Kidney capillary endothelial cell (primary cell): ENCODE measurements around the gene ACTN1.
"Not testable (repeated sequence)": the region's sequence is repeated elsewhere in the genome, so short reads cannot be mapped to it uniquely, and the experiment has no call there.

Experiments
- DNase-seq: peaks from one replicate; pipeline ENCODE4 v3.0.0-alpha.2; 2018; ENCODE audit warnings: low spot score

The ACTN1 gene

GRCh38 chr14:68986926-68987652 lies 8.0 kb upstream of the ACTN1 start:
- DNase-seq, result no peak

- DNase-seq, result no peak
Measured at GRCh38 chr14:68986225-68986624, 7.1 kb upstream of the ACTN1 start.

GRCh38 chr14:68984686-68985085 lies 5.6 kb upstream of the ACTN1 start:
- DNase-seq, result no peak

GRCh38 chr14:68983191-68983590 lies 4.1 kb upstream of the ACTN1 start:
- no peak for DNase-seq

GRCh38 chr14:68982581-68982980 lies 3.5 kb upstream of the ACTN1 start:
- no peak for DNase-seq

- peak; percentile 70 for DNase-seq
Measured at GRCh38 chr14:68981539-68981976, 2.5 kb upstream of the ACTN1 start.

- DNase-seq, result no peak
Measured at GRCh38 chr14:68981139-68981538, 2.0 kb upstream of the ACTN1 start.

- DNase-seq, result no peak
Measured at GRCh38 chr14:68979722-68980451, 785 bp upstream of the ACTN1 start.

GRCh38 chr14:68978172-68978911 lies 760 bp downstream of the ACTN1 start:
- no peak for DNase-seq

- DNase-seq, result peak; percentile 65
Measured at GRCh38 chr14:68977718-68978171, 1.4 kb downstream of the ACTN1 start.

GRCh38 chr14:68977180-68977717 lies 1.9 kb downstream of the ACTN1 start:
- peak; percentile 62 for DNase-seq

- no peak for DNase-seq
Measured at GRCh38 chr14:68976160-68977067, 2.7 kb downstream of the ACTN1 start.

GRCh38 chr14:68975667-68976066 lies 3.4 kb downstream of the ACTN1 start:
- no peak for DNase-seq

GRCh38 chr14:68974759-68975347 lies 4.2 kb downstream of the ACTN1 start:
- DNase-seq, result no peak

- DNase-seq, result no peak
Measured at GRCh38 chr14:68973639-68974038, 5.5 kb downstream of the ACTN1 start.

- not testable (repeated sequence) for DNase-seq
Measured at GRCh38 chr14:68973219-68973565, 5.9 kb downstream of the ACTN1 start.

- no peak for DNase-seq
Measured at GRCh38 chr14:68972507-68973218, 6.4 kb downstream of the ACTN1 start.

GRCh38 chr14:68971411-68972035 lies 7.6 kb downstream of the ACTN1 start:
- no peak for DNase-seq

- no peak for DNase-seq
Measured at GRCh38 chr14:68970736-68971135, 8.4 kb downstream of the ACTN1 start.

GRCh38 chr14:68970038-68970612 lies 9.0 kb downstream of the ACTN1 start:
- no peak for DNase-seq
